ENCODE results near the gene TMEM63C.
"Not testable (repeated sequence)": the region's sequence is repeated elsewhere in the genome, so short reads cannot be mapped to it uniquely, and the experiment has no call there.

TMEM63C gene

DNA sequence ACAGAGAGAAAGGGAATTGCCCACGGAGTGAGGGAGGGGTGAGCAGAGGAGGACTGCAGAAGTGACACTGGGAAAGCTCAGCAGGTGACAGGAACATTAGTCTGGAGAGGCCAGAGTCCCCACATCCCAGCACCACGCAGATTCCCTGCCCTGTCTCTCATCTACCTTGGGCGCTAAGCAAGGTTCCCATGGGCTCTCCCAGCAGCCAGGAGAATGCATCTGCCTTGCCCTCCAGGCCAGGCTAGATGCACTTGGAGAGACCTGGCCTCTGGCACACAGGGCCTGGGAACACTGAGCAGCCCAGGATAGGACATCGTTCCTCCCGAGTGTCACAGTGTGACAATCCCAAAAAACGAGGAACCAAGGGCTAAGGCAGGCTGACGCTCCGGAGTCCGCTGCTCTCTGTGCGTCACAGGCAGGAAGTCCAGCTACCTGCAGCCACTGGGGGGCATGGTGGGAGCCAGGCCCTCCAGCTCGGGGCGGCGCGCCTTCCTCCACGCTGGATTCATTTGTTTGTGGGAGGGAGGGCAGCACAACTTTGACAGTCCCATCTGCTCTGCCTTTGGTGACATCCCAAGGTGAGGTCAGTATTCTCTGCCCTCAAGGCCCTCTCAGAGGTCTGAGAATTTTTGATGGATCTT, 94.8 kb downstream of the TMEM63C start:
- no peak for DNase-seq (ENCODE audit: low spot score)

DNA sequence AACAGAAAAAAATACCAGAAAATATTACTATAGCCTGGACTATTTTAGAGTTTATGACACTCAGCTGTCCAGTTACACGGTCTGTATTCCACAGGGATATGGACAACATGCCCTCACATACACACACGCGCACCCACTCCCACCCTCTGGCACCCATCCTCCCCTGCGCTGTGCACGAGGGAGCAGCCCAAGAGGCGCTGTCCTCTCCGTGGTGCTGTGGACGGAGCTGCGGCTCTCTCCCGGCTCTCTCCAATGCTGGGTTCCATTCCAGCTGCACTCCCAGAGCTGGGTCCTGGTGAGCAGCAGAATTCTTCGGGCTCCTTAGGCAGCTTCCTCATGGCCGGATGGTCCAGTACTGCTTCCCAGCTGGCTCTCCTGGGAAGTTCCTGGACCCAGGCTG, 95.4 kb downstream of the TMEM63C start:
- DNase-seq (ENCODE audit: low spot score), result no peak

DNA sequence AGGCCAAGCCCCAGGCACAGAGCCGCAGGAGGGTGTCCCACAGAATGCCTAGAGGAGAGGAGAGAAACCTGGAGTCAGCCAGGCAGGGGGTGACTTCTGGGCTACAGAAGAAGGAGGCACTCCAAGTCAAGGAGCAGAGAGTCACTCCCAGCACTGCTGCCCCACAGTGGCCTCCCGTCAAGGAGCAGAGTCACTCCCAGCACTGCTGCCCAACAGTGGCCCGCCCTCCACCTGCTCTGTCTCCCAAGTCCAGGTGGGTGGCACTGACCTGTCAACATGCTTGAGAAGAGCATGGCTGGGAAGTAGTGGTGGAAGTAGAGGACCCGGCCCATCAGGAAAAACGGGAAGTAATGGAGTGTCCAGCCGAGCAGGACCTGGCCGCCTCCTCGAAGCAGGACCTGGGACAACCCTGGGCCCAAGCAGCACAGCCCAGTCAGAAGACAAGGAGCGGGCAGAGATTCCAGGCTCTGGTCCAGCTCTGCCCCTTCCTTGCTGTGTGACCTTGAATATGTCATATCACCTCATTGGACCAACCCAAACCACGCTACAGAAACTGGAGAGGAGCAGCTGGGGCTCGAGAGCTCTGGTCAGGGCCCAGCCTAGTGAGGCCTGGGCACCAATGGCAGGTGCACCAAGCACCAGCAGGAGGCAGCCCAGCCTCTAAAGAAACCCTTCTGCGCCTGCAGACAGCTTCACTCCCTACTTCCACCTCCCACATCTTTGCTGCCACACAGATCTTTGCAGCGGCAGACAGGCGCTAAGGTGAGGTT, 97.0 kb downstream of the TMEM63C start:
- no peak for DNase-seq (ENCODE audit: low spot score)

DNA sequence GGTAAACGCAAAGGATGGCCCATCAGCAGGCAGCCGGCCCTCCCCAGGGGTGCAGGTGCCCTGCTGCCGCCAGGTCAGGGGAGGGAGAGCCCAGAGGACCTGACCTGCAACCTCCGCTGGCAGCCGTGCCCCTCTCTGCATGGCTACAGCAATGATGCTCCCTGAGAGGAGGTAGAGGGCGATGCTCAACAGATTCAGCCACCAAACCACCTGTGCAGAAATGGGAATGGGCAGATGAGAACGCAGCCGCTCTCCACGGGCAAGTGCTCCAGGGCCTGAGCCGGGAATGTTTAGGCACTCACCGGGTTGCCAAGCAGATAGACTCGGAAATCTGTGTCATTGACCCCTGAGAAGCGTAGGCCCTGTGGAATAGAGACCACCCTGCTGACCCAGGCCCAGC, 98.1 kb downstream of the TMEM63C start:
- no peak for DNase-seq (ENCODE audit: low spot score)

DNA sequence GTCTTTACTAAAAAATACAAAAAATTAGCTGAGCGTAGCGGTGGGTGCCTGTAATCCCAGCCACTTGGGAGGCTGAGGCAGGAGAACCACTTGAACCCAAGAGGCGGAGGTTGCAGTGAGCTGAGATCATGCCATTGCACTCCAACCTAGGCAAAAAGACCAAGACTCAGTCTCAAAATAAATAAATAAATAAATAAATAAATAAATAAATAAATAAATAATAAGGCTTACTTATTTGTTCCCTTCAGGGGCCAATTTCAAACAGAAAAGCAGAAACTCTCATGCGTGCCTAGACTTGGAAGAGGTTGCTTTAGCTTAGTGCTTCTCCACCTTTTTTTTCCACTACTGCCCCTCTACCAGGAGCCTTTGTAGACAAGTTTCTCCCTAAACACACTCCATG, 99.3 kb downstream of the TMEM63C start:
- not testable (repeated sequence) for DNase-seq (ENCODE audit: low spot score)

DNA sequence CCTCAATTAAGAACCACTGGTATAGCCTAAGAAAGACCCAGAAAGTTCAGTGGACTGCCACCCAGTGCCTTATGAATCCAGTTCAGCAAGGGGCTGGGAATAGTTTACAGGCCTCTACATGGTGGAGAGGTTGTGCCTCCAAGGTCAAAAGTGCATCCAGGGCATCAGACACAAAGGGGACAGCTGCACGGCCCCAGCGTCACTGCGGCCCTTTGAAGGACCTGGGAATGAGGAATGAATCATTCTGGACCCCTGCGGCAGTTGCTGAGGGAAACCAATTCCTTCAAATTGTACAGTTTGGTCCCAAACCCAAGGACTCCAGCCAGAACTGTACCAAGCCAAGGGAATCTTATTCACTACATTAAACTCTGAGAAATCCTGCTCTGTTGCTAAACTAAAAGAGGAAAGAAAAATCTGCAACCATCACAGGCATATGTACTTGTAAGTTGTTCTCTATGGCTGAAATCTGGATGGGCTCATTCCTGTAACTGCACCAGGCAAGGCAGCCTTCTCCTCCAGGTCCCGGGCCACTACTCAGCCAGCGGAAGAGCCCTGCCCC, 100.3 kb downstream of the TMEM63C start:
- no peak for DNase-seq (ENCODE audit: low spot score)

DNA sequence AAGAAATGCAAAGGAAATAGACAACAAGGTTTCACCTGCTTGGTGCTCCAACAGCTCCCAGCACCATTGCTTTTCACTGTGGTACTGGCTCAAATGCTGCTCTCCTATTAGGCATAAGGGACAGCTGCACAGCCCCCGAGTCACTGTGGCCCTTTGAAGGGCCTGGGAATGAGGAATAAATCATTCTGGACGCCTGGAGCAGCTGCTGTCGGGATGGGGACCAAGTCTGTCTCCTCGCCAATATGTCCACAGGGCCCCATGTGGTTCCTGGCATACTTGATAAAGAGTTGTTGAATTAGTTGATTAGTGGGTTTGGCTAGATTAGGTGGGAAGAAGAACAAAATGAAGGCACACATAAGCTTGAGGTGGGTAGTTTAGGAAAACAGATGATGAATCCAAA, 102.5 kb downstream of the TMEM63C start:
- DNase-seq (ENCODE audit: low spot score), result no peak

DNA sequence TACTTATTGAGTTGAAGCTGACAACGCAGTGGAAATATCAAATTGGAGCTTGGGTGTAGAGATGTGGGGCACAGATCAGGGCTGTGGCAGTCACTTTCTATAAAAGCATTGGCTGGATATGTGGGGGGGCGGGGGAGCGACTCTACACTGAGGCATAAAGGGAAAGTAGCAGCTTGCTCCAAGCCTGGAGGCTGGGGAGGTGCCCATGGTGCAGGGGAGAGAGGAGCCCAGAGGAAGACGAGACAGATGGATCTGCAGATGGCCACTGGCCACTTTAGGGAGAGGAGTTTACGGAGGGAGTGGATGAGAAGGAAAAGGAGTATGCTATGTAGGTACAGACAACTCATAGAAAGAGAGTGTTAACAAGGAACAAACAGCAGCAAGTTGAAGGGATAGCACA, 102.9 kb downstream of the TMEM63C start:
- DNase-seq (ENCODE audit: low spot score), result no peak

DNA sequence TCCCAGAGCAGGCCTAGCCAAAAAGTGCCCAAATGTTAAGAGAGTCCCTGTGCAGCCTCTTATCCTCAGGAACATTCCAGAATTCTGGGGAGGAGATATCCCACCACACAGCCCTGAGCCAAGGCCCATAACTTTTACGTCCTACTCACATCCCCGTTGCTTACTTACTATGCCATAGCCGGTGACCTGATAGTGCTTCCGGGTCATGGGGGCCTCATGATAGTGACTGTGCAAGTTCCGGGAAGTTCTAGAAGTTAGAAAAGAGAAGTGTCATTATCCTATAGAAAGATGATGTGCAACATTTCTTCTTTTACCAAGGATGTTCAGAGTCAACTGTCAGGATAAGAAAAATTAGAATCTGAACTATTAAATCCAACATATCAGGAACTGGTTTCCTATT, 105.0 kb downstream of the TMEM63C start:
- DNase-seq (ENCODE audit: low spot score), result no peak

DNA sequence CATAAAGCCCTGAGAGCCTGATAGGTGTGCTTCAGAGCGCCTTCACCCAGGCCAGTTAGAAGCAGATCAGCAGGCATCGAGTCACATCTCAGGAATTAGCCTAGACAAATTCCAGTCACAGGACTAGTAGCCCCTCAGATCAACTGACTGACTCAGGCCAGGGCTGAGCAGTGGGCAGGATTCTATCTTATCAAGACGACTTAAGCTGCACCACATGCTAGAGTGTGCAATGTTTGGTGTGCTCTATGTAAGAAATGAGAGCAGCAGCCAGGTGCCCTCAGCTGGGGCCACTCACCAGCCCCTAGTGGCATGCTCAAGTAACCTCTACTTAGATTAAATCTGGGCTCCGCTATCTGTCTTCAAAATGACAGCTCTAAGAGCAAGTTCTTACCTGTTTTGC, 109.1 kb downstream of the TMEM63C start:
- peak; percentile 17 for DNase-seq (ENCODE audit: low spot score)

DNA sequence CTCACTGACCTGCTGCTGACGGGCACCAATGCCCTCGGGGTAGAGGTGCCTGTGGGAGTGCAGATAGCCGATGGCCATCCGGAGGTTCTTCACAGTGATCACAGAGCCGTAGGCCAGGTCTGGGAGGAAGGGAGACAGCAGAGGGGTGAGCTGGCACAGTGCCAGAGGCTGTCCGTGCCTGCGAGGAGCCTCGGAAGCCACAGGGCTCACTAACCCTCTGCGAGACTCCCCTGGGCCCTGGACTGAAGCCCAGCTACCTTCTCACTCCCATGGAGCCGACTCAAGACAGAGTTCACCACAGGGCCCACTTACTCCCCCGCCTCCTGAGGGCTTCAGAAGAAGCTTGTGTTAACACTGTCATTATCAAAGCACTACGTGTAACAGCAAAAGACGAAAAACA, 114.6 kb downstream of the TMEM63C start:
- DNase-seq (ENCODE audit: low spot score), result no peak

DNA sequence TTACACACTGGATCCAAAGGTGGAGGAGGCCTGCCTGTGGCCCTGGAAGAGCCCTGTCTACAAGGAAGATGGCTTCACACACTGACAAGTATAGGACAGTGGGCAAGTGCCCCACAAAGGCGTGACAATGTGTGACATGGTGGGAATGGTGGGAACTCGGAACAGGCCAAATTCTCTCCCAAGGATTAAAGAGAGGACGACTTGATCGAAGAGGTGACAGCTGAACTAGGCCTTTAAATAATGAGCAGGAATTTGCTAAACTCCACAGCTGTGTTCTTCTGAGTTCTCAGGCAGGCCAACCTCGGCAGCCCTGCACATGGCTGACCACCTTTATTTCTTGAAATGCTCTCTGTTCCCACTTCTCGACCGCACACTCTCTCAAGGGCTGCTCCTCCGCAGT, 115.3 kb downstream of the TMEM63C start:
- DNase-seq (ENCODE audit: low spot score), result no peak

DNA sequence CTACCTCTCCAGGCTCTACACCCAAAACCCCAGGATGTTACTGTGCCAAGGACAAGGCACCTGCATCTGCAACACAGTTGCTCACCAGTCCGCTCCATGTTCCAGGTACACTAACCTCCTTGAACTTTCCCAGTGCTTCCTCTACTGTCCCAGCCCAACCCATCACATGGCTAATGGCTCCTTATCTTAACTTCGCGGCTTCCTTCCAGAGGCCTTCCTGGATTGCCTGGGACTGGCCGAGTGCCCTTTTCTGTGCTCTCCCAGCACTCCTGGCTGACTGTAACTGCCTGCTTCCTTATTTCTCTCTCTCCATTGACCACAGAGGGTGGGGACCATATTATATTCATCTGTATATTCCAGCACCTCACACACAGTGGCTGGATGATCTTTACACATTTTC, 118.2 kb downstream of the TMEM63C start:
- DNase-seq (ENCODE audit: low spot score), result no peak

DNA sequence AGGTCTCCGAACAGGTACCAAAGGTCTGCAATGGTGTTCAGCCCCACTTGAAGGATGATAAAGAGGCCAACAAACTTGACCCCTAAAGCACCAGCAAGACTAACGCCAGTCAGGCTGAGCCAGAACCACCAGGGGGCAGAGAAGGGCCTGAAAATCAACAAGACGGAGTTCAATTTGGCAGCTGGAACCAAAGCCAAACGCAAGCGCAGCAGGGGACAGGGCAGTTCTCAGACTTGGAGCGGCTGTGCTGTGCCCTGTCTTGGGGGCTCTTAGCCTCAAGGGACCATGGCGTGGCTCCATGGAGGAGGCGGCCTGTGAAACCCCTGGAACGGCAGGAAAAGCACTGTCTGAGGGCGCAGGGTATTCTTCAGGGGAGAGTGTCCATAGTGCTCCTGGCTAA, 119.5 kb downstream of the TMEM63C start:
- DNase-seq (ENCODE audit: low spot score), result peak; percentile 85

DNA sequence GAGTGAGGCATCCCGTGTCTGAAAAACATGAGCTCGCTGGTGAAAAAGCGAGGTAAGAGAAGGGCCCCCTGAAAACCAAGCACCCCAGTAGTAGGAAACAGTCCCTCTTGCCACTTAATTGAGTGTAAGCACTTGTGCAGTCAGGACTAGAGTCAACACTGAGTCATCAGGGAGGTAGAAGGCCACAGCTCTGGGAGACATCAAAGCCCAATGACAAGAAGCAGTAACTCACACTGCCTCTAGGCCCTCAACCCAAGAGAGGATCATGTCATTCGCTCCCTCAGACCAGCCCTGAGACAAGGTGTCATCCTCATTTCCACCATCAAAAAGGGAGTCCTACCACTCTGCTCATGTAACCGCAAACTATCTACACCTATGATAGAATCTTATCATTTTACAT, 121.3 kb downstream of the TMEM63C start:
- DNase-seq (ENCODE audit: low spot score), result no peak

DNA sequence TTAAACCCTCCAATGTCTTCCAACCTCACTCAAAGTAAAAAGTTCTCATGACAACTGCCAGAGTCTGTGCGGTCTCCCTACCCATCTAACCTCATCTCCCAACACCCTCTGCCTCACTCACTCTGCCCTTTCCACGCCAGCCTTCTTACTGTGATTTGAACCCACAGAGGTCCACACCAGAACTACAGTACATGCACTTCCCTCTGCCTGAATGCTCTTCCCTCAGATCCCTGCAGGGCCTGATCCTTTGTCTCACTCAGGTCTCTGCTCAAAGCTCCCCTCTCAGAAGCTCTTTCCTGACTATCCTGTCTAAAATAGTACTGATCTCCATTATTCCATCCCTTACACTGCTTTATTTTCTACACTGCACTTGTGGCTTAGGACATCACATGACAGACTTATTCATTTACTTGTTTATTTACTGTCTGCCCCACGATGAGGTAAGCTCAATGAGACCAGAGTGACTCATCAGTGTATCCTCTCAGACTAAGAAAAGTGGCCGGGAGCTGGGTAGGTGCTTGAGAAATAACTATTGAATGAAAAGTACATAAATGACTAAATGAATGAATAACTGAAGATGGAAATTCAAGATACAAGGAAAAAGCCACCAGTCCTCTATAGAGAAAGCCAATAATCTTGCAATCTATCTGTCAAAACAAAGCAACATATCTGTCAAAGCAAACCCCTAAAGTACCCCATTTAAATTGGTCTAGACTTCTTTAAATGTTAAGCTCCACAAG, 122.0 kb downstream of the TMEM63C start:
- no peak for DNase-seq (ENCODE audit: low spot score)

DNA sequence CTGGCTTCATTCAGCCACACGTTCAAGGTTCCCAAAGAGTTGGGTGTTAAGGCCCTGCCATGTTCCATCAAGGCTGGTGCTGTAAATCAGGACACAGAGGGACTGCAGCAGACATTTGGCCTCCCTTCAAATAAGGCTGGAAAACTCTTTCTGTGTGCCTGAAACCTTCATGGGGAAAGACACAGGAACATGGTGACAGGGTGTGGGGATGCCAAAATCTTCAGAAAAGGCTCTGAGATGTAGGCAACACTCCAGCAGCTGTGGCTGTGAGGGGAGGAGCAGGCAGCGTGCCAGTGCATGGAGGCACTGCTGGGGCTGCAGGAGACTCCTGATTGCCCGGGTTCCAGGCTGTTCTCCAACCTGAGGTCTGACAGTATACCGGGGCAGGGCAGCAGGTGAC, 124.1 kb downstream of the TMEM63C start:
- no peak for DNase-seq (ENCODE audit: low spot score)

DNA sequence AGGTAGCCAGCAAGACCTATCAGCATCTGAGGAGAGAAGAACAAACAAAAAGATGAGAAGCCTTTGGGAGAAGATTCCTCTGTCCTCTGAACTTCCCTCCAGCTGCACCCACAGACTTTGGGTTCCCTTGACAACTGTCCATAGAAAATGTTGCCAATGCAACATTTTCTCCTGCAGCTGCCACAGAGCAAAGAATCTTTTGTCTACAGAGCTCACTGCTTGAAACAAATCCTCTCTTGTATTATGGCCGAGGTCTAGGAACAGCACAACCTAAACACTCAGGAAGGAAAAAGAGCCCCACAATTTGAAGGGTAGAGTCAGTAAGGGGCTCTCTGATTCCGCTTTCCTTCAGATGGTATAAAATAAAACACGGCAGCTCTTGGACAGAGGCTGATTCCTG, 124.8 kb downstream of the TMEM63C start:
- no peak for DNase-seq (ENCODE audit: low spot score)

DNA sequence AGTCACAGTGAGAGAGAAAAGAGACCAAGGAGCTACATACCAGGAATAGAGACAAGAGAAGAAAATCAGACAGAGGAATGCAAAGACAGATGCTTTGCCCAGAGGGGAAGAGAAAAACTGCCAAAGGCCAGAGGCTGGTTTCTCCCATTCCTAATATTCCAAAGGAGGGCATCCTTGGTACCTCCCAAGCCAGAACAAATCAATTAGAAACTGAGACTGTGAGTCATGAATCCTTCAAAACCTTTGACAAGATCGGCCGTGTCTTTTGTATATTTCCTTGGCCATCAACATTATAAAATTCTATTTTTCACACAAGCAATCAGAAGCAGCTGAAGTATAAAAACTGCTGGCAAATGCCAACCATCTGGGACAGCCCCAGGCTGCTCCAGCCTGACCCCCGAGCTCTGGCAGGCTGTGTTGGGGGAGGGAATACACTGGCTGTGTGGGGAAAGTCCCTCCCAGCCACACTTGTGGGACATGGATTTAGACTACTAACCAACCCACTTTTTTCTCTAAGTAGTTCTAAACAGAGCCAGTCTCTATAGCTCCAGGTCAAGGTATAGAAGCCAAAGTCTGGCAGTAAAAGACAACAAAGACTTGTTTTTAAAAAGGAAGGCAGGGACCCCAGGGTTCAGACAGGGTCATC, 125.4 kb downstream of the TMEM63C start:
- no peak for DNase-seq (ENCODE audit: low spot score)

All from NAMALWA (cell line).